ENCODE results near the gene SH3RF2. TPM values are rescaled to one million over a fixed set of nuclear protein-coding genes. Genes with fewer than 3 reads are reported as not detected.

SH3RF2 gene
- total and polyA plus RNA-seq, 7 experiments from 2014 or later, result 0.22 to 0.61 TPM; not detected in 5

DNA sequence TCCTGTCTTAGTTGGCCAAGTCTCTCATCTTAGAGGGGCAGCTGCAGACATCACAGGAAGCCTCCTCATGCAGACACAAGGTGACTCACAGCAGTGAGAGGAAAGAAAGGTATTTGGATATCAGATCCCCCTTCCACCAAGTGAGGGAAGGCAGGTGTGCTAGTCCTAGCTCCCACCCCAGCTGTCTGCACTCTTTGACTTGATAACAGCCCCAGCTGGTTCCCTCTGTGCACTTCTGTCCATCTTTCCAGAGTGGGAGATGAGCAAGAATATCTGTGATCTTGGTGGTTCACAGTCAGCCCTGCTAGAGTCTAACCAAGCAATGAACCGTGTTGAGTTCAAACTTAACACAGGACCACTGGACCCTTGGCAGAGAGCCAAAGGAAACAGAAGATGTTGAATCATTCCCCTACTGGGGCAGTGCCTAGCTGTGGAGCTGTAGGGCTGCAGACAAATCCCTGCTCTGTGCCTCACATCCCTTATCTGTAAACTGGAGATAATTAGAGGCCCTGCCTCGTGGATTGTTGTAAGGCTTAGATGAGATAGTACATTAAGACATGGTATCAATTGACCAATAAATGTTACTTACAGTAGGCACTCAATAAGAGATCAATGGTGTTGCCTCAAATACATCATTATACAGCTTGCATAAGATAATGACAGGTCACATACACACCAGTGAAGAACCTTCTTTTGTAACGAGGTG, 39.1 kb downstream of the SH3RF2 start:
- DNase-seq (no peak), ATAC-seq (no peak)
- H3K4me3 Mint-ChIP-seq, result no peak overlapping the region
- H3K4me1 Mint-ChIP-seq, result no peaks in the 10 kb centered on the region
- Histone ChIP-seq H3K4me3 (ENCODE audit: low read length) (no peak overlapping the region), H3K27me3 (ENCODE audit: control insufficient read depth in 2 of 2, insufficient read depth in 2 of 2, low read length in 2 of 2) (no peaks in the 10 kb centered on the region), H3K36me3 (ENCODE audit: control insufficient read depth in 2 of 3, insufficient read depth in 3 of 3, low read length in 3 of 3) (no peaks in the 10 kb centered on the region), H3K9me3 (ENCODE audit: control insufficient read depth in 2 of 3, low read length in 3 of 3) (no peaks in the 10 kb centered on the region), H3K27ac (ENCODE audit: low read depth, low read length) (no peak overlapping the region), H3K4me1 (ENCODE audit: control insufficient read depth in 2 of 2, insufficient read depth in 2 of 2, low read length in 2 of 2) (no peaks in the 10 kb centered on the region)
- H3K27ac Mint-ChIP-seq, result no peak overlapping the region
- H3K27me3 Mint-ChIP-seq, result peaks cover 0 to 12% (median 11%) of the 10 kb centered on the region in 5 donors
- peaks cover 0 to 2% (median 0%) of the 10 kb centered on the region in 11 donors for H3K9me3 Mint-ChIP-seq
- ChIA-PET POLR2A (no interaction called here), CTCF (no interaction called here)
- intact Hi-C loops (cut with micrococcal nuclease), result no loop called here
- H3K36me3 Mint-ChIP-seq, result no peaks in the 10 kb centered on the region

DNA sequence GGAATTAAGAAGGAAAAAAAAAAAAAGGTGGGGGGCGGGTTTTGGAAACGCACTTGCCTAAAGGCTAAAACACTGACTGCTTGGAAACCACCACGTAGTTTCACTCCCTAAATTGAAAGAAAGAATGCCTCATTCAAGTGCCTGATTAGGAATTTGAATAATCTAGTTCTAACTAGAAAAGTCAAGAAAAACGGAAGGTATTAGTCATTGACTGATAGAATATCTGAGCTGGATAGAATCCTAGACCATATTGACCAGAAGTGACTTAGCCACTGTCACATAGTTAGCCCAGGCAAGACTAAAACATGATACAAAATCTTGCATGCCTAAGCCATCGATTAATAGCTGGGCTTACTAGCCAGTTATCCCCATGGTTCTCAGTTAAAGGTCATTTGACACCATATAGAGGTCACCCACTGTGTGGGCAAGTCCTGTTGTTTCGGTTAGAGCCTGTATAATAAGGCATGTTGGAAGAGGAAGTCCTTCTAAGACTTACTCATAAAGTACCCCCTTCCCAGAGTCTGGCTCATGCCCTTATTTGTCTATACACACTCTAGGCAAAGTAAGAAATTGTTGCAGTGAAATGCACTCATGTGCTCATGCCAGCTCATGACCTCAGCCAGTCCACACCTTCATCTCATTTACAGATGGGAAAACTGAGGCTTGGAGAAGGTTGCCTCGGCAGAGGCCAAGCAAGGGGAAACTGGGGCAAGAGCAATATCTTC, 40.2 kb downstream of the SH3RF2 start:
- Histone ChIP-seq H3K27me3 (ENCODE audit: control insufficient read depth in 2 of 2, insufficient read depth in 2 of 2, low read length in 2 of 2) (no peaks in the 10 kb centered on the region), H3K4me1 (ENCODE audit: control insufficient read depth in 2 of 2, insufficient read depth in 2 of 2, low read length in 2 of 2) (no peaks in the 10 kb centered on the region), H3K27ac (ENCODE audit: low read depth, low read length) (no peak overlapping the region), H3K9me3 (ENCODE audit: control insufficient read depth in 2 of 3, low read length in 3 of 3) (no peaks in the 10 kb centered on the region), H3K4me3 (ENCODE audit: low read length) (no peak overlapping the region), H3K36me3 (ENCODE audit: control insufficient read depth in 2 of 3, insufficient read depth in 3 of 3, low read length in 3 of 3) (no peaks in the 10 kb centered on the region)
- Mint-ChIP-seq H3K9me3 (peaks cover 0 to 2% (median 0%) of the 10 kb centered on the region in 11 donors), H3K36me3 (no peaks in the 10 kb centered on the region), H3K27ac (no peak overlapping the region), H3K4me1 (no peaks in the 10 kb centered on the region), H3K4me3 (no peak overlapping the region), H3K27me3 (peaks cover 3 to 15% (median 11%) of the 10 kb centered on the region in 5 donors)
- POLR2A ChIA-PET, result no interaction called here
- intact Hi-C loops (cut with micrococcal nuclease), result no loop called here
- CTCF ChIA-PET, result no interaction called here
- ATAC-seq (peak; percentile 34), DNase-seq (no peak)

DNA sequence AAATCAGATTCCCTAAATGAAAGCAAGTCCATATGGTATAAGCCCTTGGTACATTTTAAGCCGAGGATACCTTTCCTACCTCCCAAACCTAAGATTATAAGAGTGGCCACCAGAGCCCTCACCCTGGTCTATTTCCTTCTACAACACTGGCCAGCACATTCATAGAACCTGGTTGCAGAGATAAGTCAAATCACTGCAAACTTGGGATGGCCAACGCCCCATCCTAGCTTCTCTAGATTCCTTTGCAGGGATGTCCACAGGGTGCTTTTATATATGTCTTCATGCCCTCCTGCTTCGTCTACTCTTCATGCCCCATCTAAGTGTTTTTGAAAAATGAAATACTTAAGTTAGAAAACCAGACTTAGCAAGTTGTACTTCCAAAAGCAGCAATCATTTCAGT, 41.8 kb downstream of the SH3RF2 start:
- H3K9me3 Mint-ChIP-seq, result peaks cover 0 to 2% (median 0%) of the 10 kb centered on the region in 11 donors
- Histone ChIP-seq H3K4me1 (ENCODE audit: control insufficient read depth in 2 of 2, insufficient read depth in 2 of 2, low read length in 2 of 2) (no peaks in the 10 kb centered on the region), H3K36me3 (ENCODE audit: control insufficient read depth in 2 of 3, insufficient read depth in 3 of 3, low read length in 3 of 3) (no peaks in the 10 kb centered on the region), H3K27ac (ENCODE audit: low read depth, low read length) (no peak overlapping the region), H3K27me3 (ENCODE audit: control insufficient read depth in 2 of 2, insufficient read depth in 2 of 2, low read length in 2 of 2) (no peaks in the 10 kb centered on the region), H3K9me3 (ENCODE audit: control insufficient read depth in 2 of 3, low read length in 3 of 3) (no peaks in the 10 kb centered on the region), H3K4me3 (ENCODE audit: low read length) (no peak overlapping the region)
- intact Hi-C loops (cut with micrococcal nuclease), result no loop called here
- POLR2A ChIA-PET, result no interaction called here
- H3K4me1 Mint-ChIP-seq, result no peaks in the 10 kb centered on the region
- H3K36me3 Mint-ChIP-seq, result no peaks in the 10 kb centered on the region
- H3K27ac Mint-ChIP-seq, result no peak overlapping the region
- H3K4me3 Mint-ChIP-seq, result no peak overlapping the region
- peaks cover 5 to 16% (median 11%) of the 10 kb centered on the region in 5 donors for H3K27me3 Mint-ChIP-seq
- DNase-seq, result no peak
- no peak for ATAC-seq
- CTCF ChIA-PET, result no interaction called here

DNA sequence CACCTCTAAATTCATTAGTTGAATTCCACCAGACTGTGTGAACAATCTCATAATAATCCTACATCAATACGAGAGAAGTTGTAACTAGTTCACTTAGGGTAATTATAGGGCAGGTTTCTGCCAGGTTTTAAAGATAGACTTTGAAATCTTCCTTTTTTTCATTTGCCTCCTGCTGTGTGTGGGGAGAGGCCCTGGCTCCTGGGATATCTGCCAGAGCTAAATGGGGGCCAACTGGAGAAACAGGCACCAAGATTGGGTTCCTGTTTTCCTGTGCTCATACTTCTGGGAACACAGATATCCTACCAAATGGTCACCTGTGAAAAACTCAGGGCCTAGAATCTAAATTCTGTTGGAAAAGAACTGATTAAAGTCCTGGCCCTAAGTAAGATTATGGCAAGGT, 42.3 kb downstream of the SH3RF2 start:
- H3K4me3 Mint-ChIP-seq, result no peak overlapping the region
- Histone ChIP-seq H3K27ac (ENCODE audit: low read depth, low read length) (no peak overlapping the region), H3K4me3 (ENCODE audit: low read length) (no peak overlapping the region), H3K36me3 (ENCODE audit: control insufficient read depth in 2 of 3, insufficient read depth in 3 of 3, low read length in 3 of 3) (no peaks in the 10 kb centered on the region), H3K9me3 (ENCODE audit: control insufficient read depth in 2 of 3, low read length in 3 of 3) (no peaks in the 10 kb centered on the region), H3K4me1 (ENCODE audit: control insufficient read depth in 2 of 2, insufficient read depth in 2 of 2, low read length in 2 of 2) (no peaks in the 10 kb centered on the region), H3K27me3 (ENCODE audit: control insufficient read depth in 2 of 2, insufficient read depth in 2 of 2, low read length in 2 of 2) (no peaks in the 10 kb centered on the region)
- H3K36me3 Mint-ChIP-seq, result no peaks in the 10 kb centered on the region
- CTCF ChIA-PET, result no interaction called here
- DNase-seq (no peak), ATAC-seq (no peak)
- no peaks in the 10 kb centered on the region for H3K4me1 Mint-ChIP-seq
- POLR2A ChIA-PET, result no interaction called here
- peaks cover 5 to 12% (median 11%) of the 10 kb centered on the region in 5 donors for H3K27me3 Mint-ChIP-seq
- H3K9me3 Mint-ChIP-seq, result peaks cover 0 to 2% (median 0%) of the 10 kb centered on the region in 11 donors
- intact Hi-C loops (cut with micrococcal nuclease), result no loop called here
- no peak overlapping the region for H3K27ac Mint-ChIP-seq

DNA sequence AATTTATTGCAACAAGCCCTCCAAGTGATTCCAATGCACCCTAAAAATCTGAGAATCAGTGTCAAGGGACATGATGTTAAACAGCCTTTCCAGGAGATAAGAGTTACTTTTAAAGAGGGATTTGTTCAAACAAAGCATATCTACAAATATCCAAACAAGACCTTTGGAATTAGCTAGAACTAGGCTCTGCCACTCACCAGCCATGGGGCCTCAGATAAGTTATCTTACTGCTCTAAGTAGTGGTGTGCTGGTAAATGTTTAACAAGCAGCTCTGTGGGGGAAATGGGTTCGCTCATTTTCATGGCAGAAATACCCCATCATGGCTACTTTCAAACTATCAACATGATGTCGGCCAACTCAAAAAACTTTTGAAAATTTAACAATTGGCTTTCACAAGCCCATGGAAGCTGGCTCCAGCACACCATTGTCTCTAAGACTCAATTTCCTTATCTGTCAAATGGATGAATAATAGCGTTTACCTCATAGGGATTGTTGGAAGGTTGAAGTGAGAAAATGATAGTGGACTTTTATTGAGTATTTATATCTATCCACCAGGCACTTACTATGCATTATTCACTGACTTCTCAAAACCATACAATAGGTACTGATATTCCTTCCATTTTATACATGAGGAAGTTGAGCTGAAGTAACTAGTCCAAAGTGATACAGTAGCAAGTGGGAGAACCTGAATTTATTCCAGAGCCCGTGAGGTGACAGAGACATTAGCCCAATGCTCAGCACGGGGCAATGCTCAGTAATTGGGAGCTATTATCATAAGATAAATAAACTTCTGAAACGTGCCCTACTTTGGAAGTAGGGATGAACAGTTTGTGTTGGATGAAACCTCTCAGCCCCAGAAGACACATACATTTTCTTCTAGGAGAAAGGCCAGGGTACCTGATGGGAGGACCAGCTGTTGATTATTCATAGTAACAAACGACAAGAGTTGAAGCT, 43.2 kb downstream of the SH3RF2 start:
- no peak for ATAC-seq
- no peaks in the 10 kb centered on the region for H3K9me3 ChIP-seq (ENCODE audit: control insufficient read depth in 2 of 3, low read length in 3 of 3)
- H3K9me3 Mint-ChIP-seq, result no peaks in the 10 kb centered on the region
- H3K27ac Mint-ChIP-seq, result no peak overlapping the region
- DNase-seq, result no peak
- no peak overlapping the region for H3K4me3 Mint-ChIP-seq
- intact Hi-C loops (cut with micrococcal nuclease), result no loop called here
- H3K36me3 Mint-ChIP-seq, result no peaks in the 10 kb centered on the region
- H3K27ac ChIP-seq (ENCODE audit: low read depth, low read length), result no peak overlapping the region
- ChIA-PET POLR2A (no interaction called here), CTCF (no interaction called here)
- H3K36me3 ChIP-seq (ENCODE audit: control insufficient read depth in 2 of 3, insufficient read depth in 3 of 3, low read length in 3 of 3), result no peaks in the 10 kb centered on the region
- peaks cover 4 to 17% (median 5%) of the 10 kb centered on the region in 5 donors for H3K27me3 Mint-ChIP-seq
- H3K4me3 ChIP-seq (ENCODE audit: low read length), result no peak overlapping the region
- no peaks in the 10 kb centered on the region for H3K4me1 Mint-ChIP-seq
- no peaks in the 10 kb centered on the region for H3K27me3 ChIP-seq (ENCODE audit: control insufficient read depth in 2 of 2, insufficient read depth in 2 of 2, low read length in 2 of 2)
- no peaks in the 10 kb centered on the region for H3K4me1 ChIP-seq (ENCODE audit: control insufficient read depth in 2 of 2, insufficient read depth in 2 of 2, low read length in 2 of 2)

DNA sequence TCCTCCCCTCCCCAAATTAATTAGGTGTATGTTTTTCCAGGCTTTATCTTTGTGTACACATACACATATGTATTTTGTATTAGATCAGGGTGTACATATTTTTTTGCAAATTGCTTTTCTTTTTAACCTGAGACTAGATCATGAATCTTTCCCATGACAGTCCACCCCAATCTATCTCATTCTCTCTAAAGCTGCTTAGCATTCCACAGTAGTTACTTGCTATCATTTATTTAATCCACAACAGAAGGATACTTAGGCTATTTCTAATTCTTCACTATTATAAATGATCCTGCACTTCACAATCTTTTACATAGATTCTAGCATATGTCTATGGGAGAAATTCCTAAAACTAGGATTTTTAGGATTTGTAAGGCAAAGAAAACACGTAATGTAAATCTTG, 43.9 kb downstream of the SH3RF2 start:
- CTCF ChIA-PET, result no interaction called here
- Histone ChIP-seq H3K4me1 (ENCODE audit: control insufficient read depth in 2 of 2, insufficient read depth in 2 of 2, low read length in 2 of 2) (no peaks in the 10 kb centered on the region), H3K4me3 (ENCODE audit: low read length) (no peak overlapping the region), H3K36me3 (ENCODE audit: control insufficient read depth in 2 of 3, insufficient read depth in 3 of 3, low read length in 3 of 3) (no peaks in the 10 kb centered on the region), H3K27ac (ENCODE audit: low read depth, low read length) (no peak overlapping the region), H3K9me3 (ENCODE audit: control insufficient read depth in 2 of 3, low read length in 3 of 3) (no peaks in the 10 kb centered on the region), H3K27me3 (ENCODE audit: control insufficient read depth in 2 of 2, insufficient read depth in 2 of 2, low read length in 2 of 2) (no peaks in the 10 kb centered on the region)
- H3K4me3 Mint-ChIP-seq, result no peak overlapping the region
- intact Hi-C loops (cut with micrococcal nuclease), result no loop called here
- no peak for DNase-seq
- no peaks in the 10 kb centered on the region for H3K9me3 Mint-ChIP-seq
- POLR2A ChIA-PET, result no interaction called here
- H3K36me3 Mint-ChIP-seq, result no peaks in the 10 kb centered on the region
- no peaks in the 10 kb centered on the region for H3K4me1 Mint-ChIP-seq
- peaks cover 5 to 18% (median 6%) of the 10 kb centered on the region in 5 donors for H3K27me3 Mint-ChIP-seq
- no peak overlapping the region for H3K27ac Mint-ChIP-seq
- no peak for ATAC-seq

Data from naive thymus-derived CD4-positive, alpha-beta T cell (primary cell).